ENCODE measurements around the gene PRICKLE2. TPM values are rescaled to one million over a fixed set of nuclear protein-coding genes. Genes with fewer than 3 reads are reported as not detected.

Gene PRICKLE2
- total RNA-seq, 1 experiment from 2014 or later: under 0.01 TPM

GRCh38 chr3:64078966-64079365 lies 146.3 kb downstream of the PRICKLE2 start:
- no peak for DNase-seq (ENCODE audit: low spot score)

DNA sequence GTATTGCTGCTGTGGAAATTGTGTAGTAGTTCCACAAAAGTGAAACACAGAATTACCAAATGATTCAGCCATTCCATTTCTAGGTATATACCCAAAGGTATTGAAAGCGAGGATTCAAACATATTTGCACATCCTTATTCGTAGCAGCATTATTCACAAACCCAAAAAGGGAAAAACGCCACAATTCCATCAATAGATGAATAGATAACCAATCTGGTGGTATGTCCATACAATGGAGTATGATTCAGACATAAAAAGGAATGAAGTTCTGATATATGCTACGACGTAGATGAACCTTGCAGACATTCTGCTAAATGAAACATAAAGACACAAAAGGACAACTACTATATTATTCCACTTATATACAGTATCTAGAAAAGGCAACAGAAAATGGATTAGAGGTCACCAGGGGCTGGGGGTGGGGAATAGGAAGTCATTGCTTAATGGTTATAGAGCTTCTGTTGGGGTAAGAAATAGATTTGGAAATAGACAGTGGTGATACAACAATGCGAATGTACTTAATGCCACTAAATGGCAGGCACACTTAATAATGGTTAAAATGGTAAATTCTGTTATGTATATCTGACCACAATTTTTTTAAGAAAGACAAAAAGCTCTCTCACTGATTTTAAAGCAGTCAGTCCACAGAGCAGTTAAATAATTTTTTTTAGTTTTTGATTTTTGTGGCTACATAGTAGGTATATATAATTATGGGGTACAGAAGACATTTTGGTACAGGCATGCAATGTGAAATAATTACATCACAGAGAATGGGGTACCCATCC lies 150.2 kb downstream of the PRICKLE2 start:
- DNase-seq (ENCODE audit: low spot score): no peak

GRCh38 chr3:64074060-64074459 lies 151.2 kb downstream of the PRICKLE2 start:
- DNase-seq (ENCODE audit: low spot score): no peak

GRCh38 chr3:64073158-64073761 lies 152.0 kb downstream of the PRICKLE2 start:
- DNase-seq (ENCODE audit: low spot score): no peak

GRCh38 chr3:64072126-64072525 lies 153.1 kb downstream of the PRICKLE2 start:
- no peak for DNase-seq (ENCODE audit: low spot score)

GRCh38 chr3:64070704-64071103 lies 154.6 kb downstream of the PRICKLE2 start:
- no peak for DNase-seq (ENCODE audit: low spot score)

DNA sequence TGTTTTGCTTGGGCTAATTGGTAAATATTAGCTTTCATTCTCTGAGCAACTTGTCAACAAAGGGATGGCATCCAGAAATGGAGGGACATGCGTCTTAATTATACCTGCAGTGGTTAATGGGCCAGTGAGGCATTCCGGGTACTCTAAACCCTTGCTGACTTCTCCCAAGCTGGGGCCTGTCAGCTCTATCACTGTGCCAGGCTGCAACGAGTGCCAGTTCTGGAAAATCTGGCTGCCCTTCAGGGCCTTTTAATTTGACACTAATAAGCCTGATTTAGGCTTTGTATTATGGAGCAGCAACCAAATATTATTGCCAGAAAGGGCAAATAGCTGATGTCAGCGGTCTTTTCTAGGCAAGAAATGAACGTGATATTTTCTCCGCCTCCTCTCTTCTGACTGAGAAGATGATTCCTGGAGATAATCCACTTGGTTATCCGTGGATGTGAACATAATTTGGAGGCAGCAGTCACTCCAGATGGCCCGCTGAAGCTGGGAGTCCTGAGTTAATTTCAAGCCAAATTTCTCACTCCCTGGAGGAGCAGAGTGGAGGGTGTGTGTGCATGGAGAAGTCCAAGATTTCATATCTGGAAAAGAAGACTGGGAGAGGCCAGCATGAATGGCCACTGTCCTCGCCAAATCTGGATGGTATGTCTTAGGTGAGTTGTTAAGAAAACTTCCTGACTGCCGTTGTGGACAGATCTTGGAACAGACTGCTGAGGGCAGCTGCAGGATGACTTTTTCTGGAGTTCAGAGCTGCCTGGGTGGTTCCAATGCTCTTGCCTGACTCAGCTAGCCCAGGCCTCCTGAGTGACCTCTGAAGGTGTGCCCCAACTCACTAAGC lies 157.5 kb downstream of the PRICKLE2 start:
- no peak for DNase-seq (ENCODE audit: low spot score)

GRCh38 chr3:64064804-64065203 lies 160.5 kb downstream of the PRICKLE2 start:
- DNase-seq (ENCODE audit: low spot score): no peak

DNA sequence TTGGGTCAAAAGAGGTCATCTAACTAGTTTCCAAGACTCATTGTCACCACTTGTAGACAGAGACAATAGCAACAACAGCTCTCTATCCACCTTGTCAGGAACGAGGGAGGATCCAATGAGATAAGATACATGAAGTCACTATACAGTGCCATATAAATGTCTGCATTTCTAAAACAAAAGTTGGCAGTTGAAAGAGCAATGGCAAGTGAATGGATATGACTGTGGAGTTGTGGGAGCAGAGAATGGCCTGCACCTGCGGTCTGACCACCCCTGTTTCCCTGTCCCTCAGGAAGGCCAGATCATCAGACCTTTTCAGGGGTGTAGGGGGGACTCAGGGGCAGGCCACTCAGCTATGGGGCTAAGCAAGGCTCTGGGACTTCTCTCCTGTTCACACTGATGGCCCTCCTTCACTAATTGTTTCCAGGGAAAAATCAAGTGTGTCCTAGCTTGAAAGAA lies 161.3 kb downstream of the PRICKLE2 start:
- no peak for DNase-seq (ENCODE audit: low spot score)

DNA sequence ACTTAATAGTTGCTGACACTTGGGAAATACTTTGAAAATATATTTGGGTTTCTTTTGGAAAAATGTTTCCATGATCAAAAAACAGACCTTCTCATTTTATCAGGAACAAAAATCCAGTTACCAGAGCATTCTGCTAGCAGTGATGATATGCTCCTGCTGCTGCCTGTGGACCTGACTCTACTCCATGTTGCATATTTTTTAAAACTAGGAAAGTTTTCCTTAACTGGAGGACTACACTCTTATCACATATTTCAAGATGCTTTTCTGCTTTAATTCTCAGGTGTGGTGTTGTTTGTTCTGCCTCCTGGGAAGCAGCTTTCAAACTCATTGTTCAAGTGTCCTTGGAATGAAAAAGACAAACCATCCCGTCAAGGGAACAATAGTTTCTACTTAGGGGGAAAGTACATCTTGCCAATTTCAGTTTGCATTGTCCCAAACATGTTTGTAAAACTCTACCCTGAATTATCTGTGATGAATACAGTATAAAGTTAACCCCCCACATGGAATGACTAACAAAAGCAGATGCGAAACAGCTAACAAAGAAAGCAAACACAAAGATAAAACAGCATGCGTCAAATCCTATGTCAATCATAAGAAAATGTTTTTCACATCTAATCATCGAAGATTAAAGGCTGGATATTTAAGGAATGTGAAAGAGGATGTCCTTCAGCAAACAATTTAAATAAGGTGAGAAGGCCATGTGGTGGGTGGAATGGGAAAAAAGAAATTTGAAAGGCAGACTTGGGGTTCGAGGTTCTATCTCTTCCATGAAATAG lies 161.9 kb downstream of the PRICKLE2 start:
- no peak for DNase-seq (ENCODE audit: low spot score)

DNA sequence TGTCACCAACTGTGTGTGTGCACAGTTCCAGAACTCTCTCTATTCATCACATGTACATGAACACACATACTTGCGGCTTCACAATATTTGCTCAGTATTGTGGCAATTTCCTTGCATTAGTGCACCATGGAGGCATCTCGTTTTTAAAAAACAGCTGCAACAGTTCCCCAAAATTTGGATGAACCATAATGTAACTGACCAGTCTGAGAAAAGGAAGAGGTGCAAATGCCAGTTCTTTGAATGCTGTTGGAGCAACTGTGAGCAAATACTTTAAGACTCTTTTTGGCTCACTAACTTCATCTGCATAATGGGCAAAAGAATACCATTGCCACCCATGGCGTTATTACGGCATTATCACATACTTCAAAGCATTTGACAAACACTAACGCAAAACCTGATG lies 163.6 kb downstream of the PRICKLE2 start:
- no peak for DNase-seq (ENCODE audit: low spot score)

- no peak for DNase-seq (ENCODE audit: low spot score)
Measured at GRCh38 chr3:64059484-64060175, 165.6 kb downstream of the PRICKLE2 start.

DNA sequence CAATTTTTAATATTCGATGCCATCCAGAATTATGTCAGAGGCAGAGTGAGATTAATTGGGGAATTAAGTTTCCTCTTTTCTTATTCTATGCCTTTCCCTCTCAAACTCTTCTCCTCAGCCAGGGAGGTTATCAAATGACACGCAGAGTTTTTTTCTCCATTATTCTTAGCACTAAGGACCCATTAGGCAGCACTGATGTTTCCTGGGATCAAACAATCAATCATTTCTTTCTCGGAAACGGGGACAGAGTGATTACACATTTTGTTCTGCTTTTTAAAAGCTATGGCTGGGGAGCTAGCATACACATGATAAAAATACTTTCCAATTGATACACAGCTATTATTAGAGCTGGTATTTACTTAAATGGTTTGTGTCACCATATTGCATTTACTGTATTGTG lies 166.7 kb downstream of the PRICKLE2 start:
- no peak for DNase-seq (ENCODE audit: low spot score)

- DNase-seq (ENCODE audit: low spot score): no peak
Measured at GRCh38 chr3:64057231-64057630, 168.0 kb downstream of the PRICKLE2 start.

DNA sequence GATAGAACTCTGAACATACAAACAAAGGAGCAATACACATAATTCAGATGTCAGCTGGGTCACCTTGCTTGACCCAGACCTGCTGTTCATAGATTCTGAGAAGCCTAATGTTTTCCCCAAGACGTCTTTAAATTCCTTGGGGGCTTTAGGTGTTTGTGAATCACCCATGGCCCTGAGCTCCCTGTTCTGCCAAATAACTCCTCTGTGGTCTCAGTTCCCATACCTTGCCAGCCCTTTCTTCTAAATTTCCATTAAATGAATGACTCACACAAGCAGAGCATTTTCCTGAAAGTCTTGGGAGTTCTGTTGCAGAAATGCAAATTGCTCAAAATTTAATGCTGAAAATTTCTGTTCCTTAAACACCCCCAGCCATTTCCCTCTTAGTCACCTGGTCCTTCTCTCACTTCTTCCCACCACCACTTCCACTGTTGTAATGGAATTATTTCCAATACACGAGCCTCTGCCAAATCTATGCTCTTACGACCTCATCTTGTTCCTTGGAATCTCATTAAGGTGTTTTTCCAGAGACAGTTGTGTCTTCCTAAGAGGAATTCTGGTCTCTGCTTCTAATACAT lies 168.6 kb downstream of the PRICKLE2 start:
- no peak for DNase-seq (ENCODE audit: low spot score)

- no peak for DNase-seq (ENCODE audit: low spot score)
Measured at GRCh38 chr3:64055076-64055475, 170.2 kb downstream of the PRICKLE2 start.

DNA sequence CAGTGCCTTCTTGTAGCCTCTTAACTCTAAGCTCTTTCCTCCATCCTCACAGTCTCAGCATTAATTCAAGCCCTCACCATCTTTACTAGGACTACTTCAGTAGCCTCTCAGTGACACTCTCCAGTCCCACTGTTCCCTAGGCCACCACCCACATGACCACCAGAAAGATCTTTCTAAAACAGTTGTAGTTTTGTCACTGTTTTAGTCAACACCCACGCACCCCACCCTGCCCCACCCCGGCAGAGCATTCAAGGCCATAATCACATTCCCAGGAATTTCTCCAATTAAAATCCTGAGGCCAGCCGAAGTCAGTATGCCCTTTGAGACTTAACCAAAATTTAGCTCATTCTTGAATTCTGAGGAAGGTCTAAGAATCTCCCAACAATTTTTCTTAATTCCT lies 170.8 kb downstream of the PRICKLE2 start:
- no peak for DNase-seq (ENCODE audit: low spot score)

DNA sequence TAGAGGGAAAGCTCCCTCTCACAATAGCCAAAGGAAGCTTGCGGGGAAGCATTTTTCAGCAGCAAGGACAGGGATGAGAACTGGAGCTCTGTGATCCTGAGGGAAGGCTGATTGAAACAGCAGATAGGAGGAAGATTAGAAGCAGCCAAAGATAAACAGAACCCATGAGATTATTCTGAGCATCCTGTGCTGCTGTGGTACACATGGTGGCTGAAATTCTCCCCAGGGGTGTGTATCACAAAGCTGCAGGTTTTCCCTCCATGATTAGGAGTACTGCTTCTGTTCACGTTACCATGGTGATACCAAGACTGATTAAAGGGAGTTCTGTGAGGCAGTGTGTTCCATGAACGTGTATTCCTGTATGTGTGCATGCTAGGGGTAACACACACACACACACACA lies 171.7 kb downstream of the PRICKLE2 start:
- DNase-seq (ENCODE audit: low spot score): no peak

DNA sequence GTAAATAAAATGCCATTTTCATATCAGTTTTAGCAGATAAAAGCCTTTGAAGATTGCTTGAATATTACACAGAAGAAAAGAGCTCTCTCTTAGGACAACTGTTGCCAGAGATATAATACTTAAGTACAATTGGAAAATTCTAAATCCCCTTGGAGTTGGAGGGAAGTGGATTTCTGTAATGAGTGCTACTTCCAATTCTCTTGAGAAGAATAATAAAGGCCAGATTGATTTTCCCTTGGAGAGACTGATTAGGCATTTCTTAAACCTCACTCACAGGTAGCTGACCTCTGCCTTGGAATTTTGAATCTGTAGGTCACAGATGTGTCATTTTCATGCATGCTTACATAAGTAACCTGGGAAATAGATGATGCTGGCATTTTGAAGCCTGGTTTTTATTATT lies 172.1 kb downstream of the PRICKLE2 start:
- no peak for DNase-seq (ENCODE audit: low spot score)

DNA sequence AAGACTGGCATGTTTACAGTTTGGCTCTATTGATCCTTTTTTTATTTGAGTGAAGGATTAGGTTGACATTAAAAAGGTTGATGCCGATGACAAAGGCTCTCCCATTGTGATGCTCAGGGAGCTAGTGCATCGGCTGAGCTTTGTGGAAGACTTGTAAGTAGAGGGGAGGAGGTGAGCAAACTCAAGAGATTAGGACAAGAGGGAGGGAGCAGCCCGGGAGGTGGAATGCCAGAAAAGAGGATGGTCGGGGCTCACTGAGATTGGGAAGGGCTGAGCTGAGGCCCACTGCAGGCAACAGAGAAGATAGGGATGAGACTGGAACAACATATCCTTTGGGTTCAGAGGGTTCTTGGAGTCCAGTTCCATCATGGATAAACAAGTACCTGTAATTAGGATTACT lies 175.4 kb downstream of the PRICKLE2 start:
- no peak for DNase-seq (ENCODE audit: low spot score)

GRCh38 chr3:64049136-64049535 lies 176.1 kb downstream of the PRICKLE2 start:
- no peak for DNase-seq (ENCODE audit: low spot score)
